GM19463 (cell line): Measurements from ENCODE around the gene DNASE1L3.
"Not testable (repeated sequence)": the region's sequence is repeated elsewhere in the genome, so short reads cannot be mapped to it uniquely, and the experiment has no call there.

Experiments
- ATAC-seq: cut with Tn5 transposase; IDR thresholded peaks from one replicate; pipeline ENCODE4 v1.9.1; 2021; ENCODE audit warnings: mild to moderate bottlenecking, moderate library complexity; ENCODE audit not compliant: unreplicated experiment

Gene DNASE1L3

GRCh38 chr3:58202917-58203360 lies 7.8 kb downstream of the DNASE1L3 start:
- peak; percentile 77 for ATAC-seq

- not testable (repeated sequence) for ATAC-seq
Measured at GRCh38 chr3:58201451-58201850, 9.3 kb downstream of the DNASE1L3 start.

GRCh38 chr3:58200846-58201355 lies 9.9 kb downstream of the DNASE1L3 start:
- no peak for ATAC-seq

GRCh38 chr3:58200121-58200709 lies 10.6 kb downstream of the DNASE1L3 start:
- ATAC-seq: no peak

GRCh38 chr3:58198804-58199203 lies 12.0 kb downstream of the DNASE1L3 start:
- ATAC-seq: no peak

GRCh38 chr3:58198362-58198761 lies 12.4 kb downstream of the DNASE1L3 start:
- no peak for ATAC-seq

- no peak for ATAC-seq
Measured at GRCh38 chr3:58197588-58197987, 13.2 kb downstream of the DNASE1L3 start.

GRCh38 chr3:58193682-58194407 lies 16.9 kb downstream of the DNASE1L3 start:
- ATAC-seq: no peak

GRCh38 chr3:58192069-58192468 lies 18.7 kb downstream of the DNASE1L3 start:
- no peak for ATAC-seq

- no peak for ATAC-seq
Measured at GRCh38 chr3:58191361-58191991, 19.3 kb downstream of the DNASE1L3 start.

- no peak for ATAC-seq
Measured at GRCh38 chr3:58190882-58191281, 19.9 kb downstream of the DNASE1L3 start.

GRCh38 chr3:58190291-58190690 lies 20.5 kb downstream of the DNASE1L3 start:
- no peak for ATAC-seq

- ATAC-seq: no peak
Measured at GRCh38 chr3:58189691-58190090, 21.1 kb downstream of the DNASE1L3 start.

- no peak for ATAC-seq
Measured at GRCh38 chr3:58188921-58189451, 21.8 kb downstream of the DNASE1L3 start.

GRCh38 chr3:58188173-58188564 lies 22.6 kb downstream of the DNASE1L3 start:
- no peak for ATAC-seq

- ATAC-seq: no peak
Measured at GRCh38 chr3:58184982-58185360, 25.8 kb downstream of the DNASE1L3 start.

- ATAC-seq: no peak
Measured at GRCh38 chr3:58184309-58184981, 26.3 kb downstream of the DNASE1L3 start.

GRCh38 chr3:58183891-58184290 lies 26.9 kb downstream of the DNASE1L3 start:
- no peak for ATAC-seq

GRCh38 chr3:58183221-58183620 lies 27.6 kb downstream of the DNASE1L3 start:
- no peak for ATAC-seq

GRCh38 chr3:58180940-58181587 lies 29.7 kb downstream of the DNASE1L3 start:
- ATAC-seq: no peak
